ENCODE data around the gene WNK3. TPM values are rescaled to one million over a fixed set of nuclear protein-coding genes. Genes with fewer than 3 reads are reported as not detected.

The WNK3 gene
- total and polyA plus RNA-seq, 2 experiments from 2014 or later, result 27.6 to 57.5 TPM

DNA sequence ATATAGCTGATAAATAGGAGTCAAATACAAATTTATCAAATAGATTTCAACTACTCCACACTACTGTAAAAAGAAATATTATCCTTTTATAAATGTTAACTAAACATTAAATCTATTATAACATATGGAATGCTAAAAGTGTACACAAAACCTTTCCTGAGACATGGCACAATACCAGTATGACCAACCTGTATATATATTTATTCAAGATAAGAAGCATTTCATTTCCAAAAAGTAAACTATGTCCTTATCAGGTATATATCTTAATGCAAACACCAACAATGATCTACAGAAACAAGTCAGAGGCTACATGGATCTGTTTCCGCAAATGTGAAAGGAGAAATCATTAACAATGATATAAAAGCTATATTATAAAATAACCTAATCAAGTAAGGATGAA is 37.8 kb downstream of the WNK3 start:
- Mint-ChIP-seq H3K36me3 (ENCODE audit: low read depth) (0 out of 3 replicates have a peak, but pooled peaks cover 2% of the 10 kb centered on the region), H3K9me3 (no peaks in the 10 kb centered on the region; the same call in 2 of the 3 replicates), H3K27me3 (ENCODE audit: insufficient read depth, low read depth, poor library complexity) (no peaks in the 10 kb centered on the region), H3K27ac (no peak overlapping the region), H3K4me1 (no peaks in the 10 kb centered on the region), H3K4me3 (no peak overlapping the region)
- Histone ChIP-seq H4K20me1 (replicated peaks; ENCODE audit: insufficient read depth) (no peaks in the 10 kb centered on the region), H3K9me2 (ENCODE audit: insufficient read depth) (no peaks in the 10 kb centered on the region), H3F3A (replicated peaks; ENCODE audit: low read depth) (no peaks in the 10 kb centered on the region), H3K27ac (ENCODE audit: low read depth) (no peak overlapping the region), H2AFZ (no peak overlapping the region), H3K4me2 (no peak overlapping the region), H3K4me3 (no peak overlapping the region), H3K36me3 (ENCODE audit: insufficient read depth) (no peaks in the 10 kb centered on the region), H3K4me1 (ENCODE audit: insufficient read depth) (no peaks in the 10 kb centered on the region), H3K79me2 (replicated peaks; ENCODE audit: insufficient read depth) (peaks cover 4% of the 10 kb centered on the region), H3K27me3 (ENCODE audit: insufficient read depth) (no peaks in the 10 kb centered on the region)
- ATAC-seq (no peak), DNase-seq (ENCODE audit: low spot score) (no peak)
- TF ChIP-seq ZNF114 (CRISPR knock-in tag; IDR thresholded peaks at IDR 0.05) (no peak), EZH2phosphoT487 (IDR thresholded peaks at IDR 0.05; ENCODE audit: unreplicated experiment) (no peak), STAT1 (IDR thresholded peaks at IDR 0.05; ENCODE audit: unreplicated experiment) (no peak), NANOG (IDR thresholded peaks at IDR 0.05; ENCODE audit: borderline replicate concordance) (no peak), JUNB (IDR thresholded peaks at IDR 0.05; ENCODE audit: unreplicated experiment) (no peak), CREB1 (CRISPR knock-in tag; IDR thresholded peaks at IDR 0.05; ENCODE audit: low read depth) (no peak), EZH2 (IDR thresholded peaks at IDR 0.05; ENCODE audit: low read depth, unreplicated experiment) (no peak), ZNF331 (CRISPR knock-in tag; IDR thresholded peaks at IDR 0.05; ENCODE audit: low read depth) (no peak), POLR2AphosphoS5 (IDR thresholded peaks at IDR 0.05; ENCODE audit: low read depth) (no peak)
- TF ChIP-seq, protein P1, sequence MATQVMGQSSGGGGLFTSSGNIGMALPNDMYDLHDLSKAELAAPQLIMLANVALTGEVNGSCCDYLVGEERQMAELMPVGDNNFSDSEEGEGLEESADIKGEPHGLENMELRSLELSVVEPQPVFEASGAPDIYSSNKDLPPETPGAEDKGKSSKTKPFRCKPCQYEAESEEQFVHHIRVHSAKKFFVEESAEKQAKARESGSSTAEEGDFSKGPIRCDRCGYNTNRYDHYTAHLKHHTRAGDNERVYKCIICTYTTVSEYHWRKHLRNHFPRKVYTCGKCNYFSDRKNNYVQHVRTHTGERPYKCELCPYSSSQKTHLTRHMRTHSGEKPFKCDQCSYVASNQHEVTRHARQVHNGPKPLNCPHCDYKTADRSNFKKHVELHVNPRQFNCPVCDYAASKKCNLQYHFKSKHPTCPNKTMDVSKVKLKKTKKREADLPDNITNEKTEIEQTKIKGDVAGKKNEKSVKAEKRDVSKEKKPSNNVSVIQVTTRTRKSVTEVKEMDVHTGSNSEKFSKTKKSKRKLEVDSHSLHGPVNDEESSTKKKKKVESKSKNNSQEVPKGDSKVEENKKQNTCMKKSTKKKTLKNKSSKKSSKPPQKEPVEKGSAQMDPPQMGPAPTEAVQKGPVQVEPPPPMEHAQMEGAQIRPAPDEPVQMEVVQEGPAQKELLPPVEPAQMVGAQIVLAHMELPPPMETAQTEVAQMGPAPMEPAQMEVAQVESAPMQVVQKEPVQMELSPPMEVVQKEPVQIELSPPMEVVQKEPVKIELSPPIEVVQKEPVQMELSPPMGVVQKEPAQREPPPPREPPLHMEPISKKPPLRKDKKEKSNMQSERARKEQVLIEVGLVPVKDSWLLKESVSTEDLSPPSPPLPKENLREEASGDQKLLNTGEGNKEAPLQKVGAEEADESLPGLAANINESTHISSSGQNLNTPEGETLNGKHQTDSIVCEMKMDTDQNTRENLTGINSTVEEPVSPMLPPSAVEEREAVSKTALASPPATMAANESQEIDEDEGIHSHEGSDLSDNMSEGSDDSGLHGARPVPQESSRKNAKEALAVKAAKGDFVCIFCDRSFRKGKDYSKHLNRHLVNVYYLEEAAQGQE (IDR thresholded peaks at IDR 0.05; ENCODE audit: unreplicated experiment), result no peak
- TF ChIP-seq, protein P2, sequence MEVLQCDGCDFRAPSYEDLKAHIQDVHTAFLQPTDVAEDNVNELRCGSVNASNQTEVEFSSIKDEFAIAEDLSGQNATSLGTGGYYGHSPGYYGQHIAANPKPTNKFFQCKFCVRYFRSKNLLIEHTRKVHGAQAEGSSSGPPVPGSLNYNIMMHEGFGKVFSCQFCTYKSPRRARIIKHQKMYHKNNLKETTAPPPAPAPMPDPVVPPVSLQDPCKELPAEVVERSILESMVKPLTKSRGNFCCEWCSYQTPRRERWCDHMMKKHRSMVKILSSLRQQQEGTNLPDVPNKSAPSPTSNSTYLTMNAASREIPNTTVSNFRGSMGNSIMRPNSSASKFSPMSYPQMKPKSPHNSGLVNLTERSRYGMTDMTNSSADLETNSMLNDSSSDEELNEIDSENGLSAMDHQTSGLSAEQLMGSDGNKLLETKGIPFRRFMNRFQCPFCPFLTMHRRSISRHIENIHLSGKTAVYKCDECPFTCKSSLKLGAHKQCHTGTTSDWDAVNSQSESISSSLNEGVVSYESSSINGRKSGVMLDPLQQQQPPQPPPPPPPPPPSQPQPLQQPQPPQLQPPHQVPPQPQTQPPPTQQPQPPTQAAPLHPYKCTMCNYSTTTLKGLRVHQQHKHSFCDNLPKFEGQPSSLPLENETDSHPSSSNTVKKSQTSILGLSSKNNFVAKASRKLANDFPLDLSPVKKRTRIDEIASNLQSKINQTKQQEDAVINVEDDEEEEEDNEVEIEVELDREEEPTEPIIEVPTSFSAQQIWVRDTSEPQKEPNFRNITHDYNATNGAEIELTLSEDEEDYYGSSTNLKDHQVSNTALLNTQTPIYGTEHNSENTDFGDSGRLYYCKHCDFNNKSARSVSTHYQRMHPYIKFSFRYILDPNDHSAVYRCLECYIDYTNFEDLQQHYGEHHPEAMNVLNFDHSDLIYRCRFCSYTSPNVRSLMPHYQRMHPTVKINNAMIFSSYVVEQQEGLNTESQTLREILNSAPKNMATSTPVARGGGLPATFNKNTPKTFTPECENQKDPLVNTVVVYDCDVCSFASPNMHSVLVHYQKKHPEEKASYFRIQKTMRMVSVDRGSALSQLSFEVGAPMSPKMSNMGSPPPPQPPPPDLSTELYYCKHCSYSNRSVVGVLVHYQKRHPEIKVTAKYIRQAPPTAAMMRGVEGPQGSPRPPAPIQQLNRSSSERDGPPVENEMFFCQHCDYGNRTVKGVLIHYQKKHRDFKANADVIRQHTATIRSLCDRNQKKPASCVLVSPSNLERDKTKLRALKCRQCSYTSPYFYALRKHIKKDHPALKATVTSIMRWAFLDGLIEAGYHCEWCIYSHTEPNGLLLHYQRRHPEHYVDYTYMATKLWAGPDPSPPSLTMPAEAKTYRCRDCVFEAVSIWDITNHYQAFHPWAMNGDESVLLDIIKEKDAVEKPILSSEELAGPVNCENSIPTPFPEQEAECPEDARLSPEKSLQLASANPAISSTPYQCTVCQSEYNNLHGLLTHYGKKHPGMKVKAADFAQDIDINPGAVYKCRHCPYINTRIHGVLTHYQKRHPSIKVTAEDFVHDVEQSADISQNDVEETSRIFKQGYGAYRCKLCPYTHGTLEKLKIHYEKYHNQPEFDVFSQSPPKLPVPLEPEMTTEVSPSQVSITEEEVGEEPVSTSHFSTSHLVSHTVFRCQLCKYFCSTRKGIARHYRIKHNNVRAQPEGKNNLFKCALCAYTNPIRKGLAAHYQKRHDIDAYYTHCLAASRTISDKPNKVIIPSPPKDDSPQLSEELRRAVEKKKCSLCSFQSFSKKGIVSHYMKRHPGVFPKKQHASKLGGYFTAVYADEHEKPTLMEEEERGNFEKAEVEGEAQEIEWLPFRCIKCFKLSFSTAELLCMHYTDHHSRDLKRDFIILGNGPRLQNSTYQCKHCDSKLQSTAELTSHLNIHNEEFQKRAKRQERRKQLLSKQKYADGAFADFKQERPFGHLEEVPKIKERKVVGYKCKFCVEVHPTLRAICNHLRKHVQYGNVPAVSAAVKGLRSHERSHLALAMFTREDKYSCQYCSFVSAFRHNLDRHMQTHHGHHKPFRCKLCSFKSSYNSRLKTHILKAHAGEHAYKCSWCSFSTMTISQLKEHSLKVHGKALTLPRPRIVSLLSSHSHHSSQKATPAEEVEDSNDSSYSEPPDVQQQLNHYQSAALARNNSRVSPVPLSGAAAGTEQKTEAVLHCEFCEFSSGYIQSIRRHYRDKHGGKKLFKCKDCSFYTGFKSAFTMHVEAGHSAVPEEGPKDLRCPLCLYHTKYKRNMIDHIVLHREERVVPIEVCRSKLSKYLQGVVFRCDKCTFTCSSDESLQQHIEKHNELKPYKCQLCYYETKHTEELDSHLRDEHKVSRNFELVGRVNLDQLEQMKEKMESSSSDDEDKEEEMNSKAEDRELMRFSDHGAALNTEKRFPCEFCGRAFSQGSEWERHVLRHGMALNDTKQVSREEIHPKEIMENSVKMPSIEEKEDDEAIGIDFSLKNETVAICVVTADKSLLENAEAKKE (CRISPR knock-in tag; IDR thresholded peaks at IDR 0.05), result no peak
- TF ChIP-seq, protein P3, sequence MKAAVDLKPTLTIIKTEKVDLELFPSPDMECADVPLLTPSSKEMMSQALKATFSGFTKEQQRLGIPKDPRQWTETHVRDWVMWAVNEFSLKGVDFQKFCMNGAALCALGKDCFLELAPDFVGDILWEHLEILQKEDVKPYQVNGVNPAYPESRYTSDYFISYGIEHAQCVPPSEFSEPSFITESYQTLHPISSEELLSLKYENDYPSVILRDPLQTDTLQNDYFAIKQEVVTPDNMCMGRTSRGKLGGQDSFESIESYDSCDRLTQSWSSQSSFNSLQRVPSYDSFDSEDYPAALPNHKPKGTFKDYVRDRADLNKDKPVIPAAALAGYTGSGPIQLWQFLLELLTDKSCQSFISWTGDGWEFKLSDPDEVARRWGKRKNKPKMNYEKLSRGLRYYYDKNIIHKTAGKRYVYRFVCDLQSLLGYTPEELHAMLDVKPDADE (IDR thresholded peaks at IDR 0.05), result no peak
- TF ChIP-seq, protein P4, sequence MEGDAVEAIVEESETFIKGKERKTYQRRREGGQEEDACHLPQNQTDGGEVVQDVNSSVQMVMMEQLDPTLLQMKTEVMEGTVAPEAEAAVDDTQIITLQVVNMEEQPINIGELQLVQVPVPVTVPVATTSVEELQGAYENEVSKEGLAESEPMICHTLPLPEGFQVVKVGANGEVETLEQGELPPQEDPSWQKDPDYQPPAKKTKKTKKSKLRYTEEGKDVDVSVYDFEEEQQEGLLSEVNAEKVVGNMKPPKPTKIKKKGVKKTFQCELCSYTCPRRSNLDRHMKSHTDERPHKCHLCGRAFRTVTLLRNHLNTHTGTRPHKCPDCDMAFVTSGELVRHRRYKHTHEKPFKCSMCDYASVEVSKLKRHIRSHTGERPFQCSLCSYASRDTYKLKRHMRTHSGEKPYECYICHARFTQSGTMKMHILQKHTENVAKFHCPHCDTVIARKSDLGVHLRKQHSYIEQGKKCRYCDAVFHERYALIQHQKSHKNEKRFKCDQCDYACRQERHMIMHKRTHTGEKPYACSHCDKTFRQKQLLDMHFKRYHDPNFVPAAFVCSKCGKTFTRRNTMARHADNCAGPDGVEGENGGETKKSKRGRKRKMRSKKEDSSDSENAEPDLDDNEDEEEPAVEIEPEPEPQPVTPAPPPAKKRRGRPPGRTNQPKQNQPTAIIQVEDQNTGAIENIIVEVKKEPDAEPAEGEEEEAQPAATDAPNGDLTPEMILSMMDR (conservative IDR thresholded peaks at IDR 0.05; ENCODE audit: low read depth in 2 of 2), result no peak
